NCI-H146 treated with DMSO at 0.1 percent for 48 hours (cell line): Measurements from ENCODE around the gene IFIH1.

ENCODE experiments used
- DNase-seq: peaks from one replicate; lab custom pipeline; 2025; ENCODE audit not compliant: unreplicated experiment; lab: John Stamatoyannopoulos, UW

The IFIH1 gene

GRCh38 chr2:162258686-162259085, 59.8 kb downstream of the IFIH1 start:
- DNase-seq, result no peak

GRCh38 chr2:162258169-162258568, 60.3 kb downstream of the IFIH1 start:
- DNase-seq, result no peak

GRCh38 chr2:162257425-162257824, 61.1 kb downstream of the IFIH1 start:
- no peak for DNase-seq

- no peak for DNase-seq
These were observed 61.9 kb downstream of the IFIH1 start for GRCh38 chr2:162256591-162256991.

- DNase-seq, result no peak
These were observed 64.1 kb downstream of the IFIH1 start for GRCh38 chr2:162254236-162254871.

- DNase-seq, result no peak
These were observed 65.0 kb downstream of the IFIH1 start for GRCh38 chr2:162253435-162253834.

GRCh38 chr2:162252153-162252552, 66.3 kb downstream of the IFIH1 start:
- no peak for DNase-seq

GRCh38 chr2:162245781-162246180, 72.7 kb downstream of the IFIH1 start:
- no peak for DNase-seq

- no peak for DNase-seq
These were observed 73.4 kb downstream of the IFIH1 start for GRCh38 chr2:162245061-162245460.

- no peak for DNase-seq
These were observed 73.9 kb downstream of the IFIH1 start for GRCh38 chr2:162244541-162245031.

GRCh38 chr2:162243715-162244114, 74.8 kb downstream of the IFIH1 start:
- DNase-seq, result no peak

- DNase-seq, result no peak
These were observed 75.2 kb downstream of the IFIH1 start, which contains the start of gene FAP for GRCh38 chr2:162243294-162243693. TSS of gene FAP (minus strand) at chr2:162243445. CDS start at chr2:162243327, 118 bp downstream.

- DNase-seq, result no peak
These were observed 75.8 kb downstream of the IFIH1 start for GRCh38 chr2:162242586-162243280.

GRCh38 chr2:162241571-162241970, 76.9 kb downstream of the IFIH1 start:
- no peak for DNase-seq

- no peak for DNase-seq
These were observed 83.6 kb downstream of the IFIH1 start for GRCh38 chr2:162234620-162235462.

GRCh38 chr2:162233197-162233596, 85.3 kb downstream of the IFIH1 start:
- DNase-seq, result no peak

GRCh38 chr2:162232671-162233070, 85.8 kb downstream of the IFIH1 start:
- DNase-seq, result no peak

GRCh38 chr2:162232027-162232426, 86.5 kb downstream of the IFIH1 start:
- no peak for DNase-seq

GRCh38 chr2:162230761-162231160, 87.7 kb downstream of the IFIH1 start:
- no peak for DNase-seq

GRCh38 chr2:162226836-162227235, 91.6 kb downstream of the IFIH1 start:
- no peak for DNase-seq

- DNase-seq, result peak; percentile 7
These were observed 97.4 kb downstream of the IFIH1 start for GRCh38 chr2:162221064-162221463.

GRCh38 chr2:162220368-162220767, 98.1 kb downstream of the IFIH1 start:
- DNase-seq, result no peak
